Neural cell (in vitro differentiated cells): ENCODE measurements around the gene PRICKLE3. TPM values are rescaled to one million over a fixed set of nuclear protein-coding genes. Genes with fewer than 3 reads are reported as not detected.
"Not testable (repeated sequence)": the region's sequence is repeated elsewhere in the genome, so short reads cannot be mapped to it uniquely, and the experiment has no call there.

Experiments
- H2AFZ ChIP-seq: fragments of 200-600, 300-800 bp; sonication (generic), shearing (Covaris generic); 2 replicates; pipeline ENCODE4 v1.6.0; 2014; ENCODE audit warnings: low read depth, mild to moderate bottlenecking, antibody characterized with exemption, low read length, moderate library complexity
- H3F3A ChIP-seq: fragments of 200-600 bp; shearing (Covaris generic); 2 replicates; pipeline ENCODE4 v1.6.1; 2016; ENCODE audit warnings: mild to moderate bottlenecking, moderate library complexity, mixed read lengths, antibody characterized with exemption, low read length; ENCODE audit not compliant: insufficient read depth, poor library complexity, severe bottlenecking
- H3K27ac ChIP-seq: fragments of 200-600, 300-800 bp; sonication (generic), shearing (Covaris generic); 2 replicates; pipeline ENCODE4 v1.5.1; 2014; ENCODE audit warnings: mild to moderate bottlenecking, low read length, moderate library complexity
- H3K27me3 ChIP-seq: fragments of 300-800, 200-600 bp; sonication (generic), shearing (Covaris generic); 2 replicates; pipeline ENCODE4 v1.6.0; 2014; ENCODE audit warnings: mild to moderate bottlenecking, low read depth, low read length, moderate library complexity; ENCODE audit not compliant: insufficient read depth
- H3K36me3 ChIP-seq: fragments of 300-800, 200-600 bp; sonication (generic), shearing (Covaris generic); 2 replicates; pipeline ENCODE4 v1.5.1; 2014; ENCODE audit warnings: mild to moderate bottlenecking, antibody characterized with exemption, low read length, moderate library complexity; ENCODE audit not compliant: insufficient read depth
- H3K4me2 ChIP-seq: fragments of 300-800, 200-600 bp; sonication (generic), shearing (Covaris generic); 2 replicates; pipeline ENCODE4 v1.6.0; 2014; ENCODE audit warnings: mild to moderate bottlenecking, low read length
- H3K4me3 ChIP-seq: fragments of 300-800, 200-600 bp; sonication (generic), shearing (Covaris generic); 2 replicates; pipeline ENCODE4 v1.5.1; 2014; ENCODE audit warnings: mild to moderate bottlenecking, low read length, moderate library complexity
- H3K79me2 ChIP-seq: fragments of 200-600 bp; shearing (Covaris generic); replicated peaks from 2 replicates; pipeline ENCODE4 v1.6.0; 2014; ENCODE audit warnings: mild to moderate bottlenecking, low read length, moderate library complexity; ENCODE audit not compliant: insufficient read depth
- H3K9ac ChIP-seq: fragments of 300-800, 200-600 bp; sonication (generic), shearing (Covaris generic); 2 replicates; pipeline ENCODE4 v1.6.1; 2016; ENCODE audit warnings: mild to moderate bottlenecking, low read length, mixed read lengths
- H3K9me2 ChIP-seq: fragments of 200-600 bp; shearing (Covaris generic); 2 replicates; pipeline ENCODE4 v1.6.1; 2016; ENCODE audit warnings: mild to moderate bottlenecking, low read length, mixed read lengths; ENCODE audit not compliant: insufficient read depth
- H3K9me3 ChIP-seq: fragments of 200-600, 300-800 bp; sonication (generic), shearing (Covaris generic); 2 replicates; pipeline ENCODE4 v1.6.1; 2016; ENCODE audit warnings: mild to moderate bottlenecking, mixed run types, low read length, moderate library complexity, mixed read lengths
- H4K20me1 ChIP-seq: fragments of 200-600 bp; shearing (Covaris generic); 2 replicates; pipeline ENCODE4 v1.6.1; 2016; ENCODE audit warnings: mild to moderate bottlenecking, mixed run types; ENCODE audit not compliant: insufficient read depth
- CTCF ChIP-seq: fragments of 450-650 bp; IDR thresholded peaks from 2 replicates; pipeline ENCODE4 v1.5.1; 2014; ENCODE audit warnings: antibody characterized with exemption, mild to moderate bottlenecking, moderate library complexity; ENCODE audit not compliant: poor library complexity, severe bottlenecking
- EP300 ChIP-seq: fragments of 450-650 bp; conservative IDR thresholded peaks from 2 replicates; pipeline ENCODE4 v1.6.1; 2014; ENCODE audit warnings: antibody characterized with exemption, mild to moderate bottlenecking, moderate library complexity; ENCODE audit not compliant: poor library complexity, severe bottlenecking
- EZH2 ChIP-seq: fragments of 200-600, 300-800 bp; shearing (Covaris generic), sonication (generic); IDR thresholded peaks from 2 replicates; pipeline ENCODE4 v1.6.1; 2014; ENCODE audit warnings: antibody characterized with exemption, low read length, borderline replicate concordance, mild to moderate bottlenecking; ENCODE audit not compliant: insufficient read depth, poor library complexity, severe bottlenecking
- MXI1 ChIP-seq: fragments of 450-650 bp; conservative IDR thresholded peaks from 2 replicates; pipeline ENCODE4 v1.6.1; 2014; ENCODE audit warnings: antibody characterized with exemption, mild to moderate bottlenecking; ENCODE audit not compliant: poor library complexity, severe bottlenecking
- POLR2AphosphoS5 ChIP-seq: IDR thresholded peaks from 2 replicates; pipeline ENCODE4 v1.6.1; 2012
- RAD21 ChIP-seq: fragments of 450-650 bp; conservative IDR thresholded peaks from 2 replicates; pipeline ENCODE4 v1.6.1; 2014; ENCODE audit warnings: antibody characterized with exemption, mild to moderate bottlenecking, moderate library complexity
- REST ChIP-seq: IDR thresholded peaks from 2 replicates; pipeline ENCODE4 v1.6.1; 2012; ENCODE audit warnings: borderline replicate concordance
- SMC3 ChIP-seq: fragments of 450-650 bp; conservative IDR thresholded peaks from 2 replicates; pipeline ENCODE4 v1.6.1; 2014; ENCODE audit warnings: antibody characterized with exemption, mild to moderate bottlenecking, moderate library complexity; ENCODE audit not compliant: poor library complexity
- TAF1 ChIP-seq: IDR thresholded peaks from 2 replicates; pipeline ENCODE4 v1.6.1; 2012; ENCODE audit warnings: low read depth
- polyA plus RNA-seq: library from polyadenylated mRNA; depleted of rRNA; stranded (reverse); fragments of >200 nt; gene quantifications from 2 replicates; pipeline ENCODE4 v1.2.3, GENCODE V29; 2014

The PRICKLE3 gene
- polyA plus RNA-seq, 1 donor from 2014 or later = 0.45 TPM

GRCh38 chrX:49133759-49134158 lies 52.4 kb downstream of the PRICKLE3 start:
- Histone ChIP-seq H3K9ac (no peak overlapping the region), H4K20me1 (no peaks in the 10 kb centered on the region), H3K79me2 (no peaks in the 10 kb centered on the region), H3F3A (no peaks in the 10 kb centered on the region), H3K9me3 (no peaks in the 10 kb centered on the region), H2AFZ (no peak overlapping the region), H3K27ac (no peak overlapping the region), H3K9me2 (no peaks in the 10 kb centered on the region), H3K4me2 (no peak overlapping the region), H3K27me3 (no peaks in the 10 kb centered on the region), H3K36me3 (no peaks in the 10 kb centered on the region), H3K4me3 (no peak overlapping the region)
- TF ChIP-seq REST = no peak
- TF ChIP-seq SMC3 = no peak
- TF ChIP-seq RAD21 = no peak
- TF ChIP-seq TAF1 = no peak
- no peak for TF ChIP-seq POLR2AphosphoS5
- no peak for TF ChIP-seq CTCF
- TF ChIP-seq EP300 = no peak
- TF ChIP-seq EZH2 = no peak
- TF ChIP-seq MXI1 = no peak

GRCh38 chrX:49132275-49132674 lies 53.9 kb downstream of the PRICKLE3 start:
- H3K9me3 ChIP-seq, H3K4me2 ChIP-seq, H3K4me3 ChIP-seq, H3K9ac ChIP-seq, H3K36me3 ChIP-seq, H3K27me3 ChIP-seq, H3F3A ChIP-seq, H3K27ac ChIP-seq, H2AFZ ChIP-seq, H4K20me1 ChIP-seq, H3K9me2 ChIP-seq, H3K79me2 ChIP-seq: not testable (repeated sequence)

- Histone ChIP-seq H3K4me3 (no peak overlapping the region), H3K4me2 (no peak overlapping the region), H4K20me1 (no peaks in the 10 kb centered on the region), H3K27ac (no peak overlapping the region), H3K9me2 (no peaks in the 10 kb centered on the region), H3K79me2 (no peaks in the 10 kb centered on the region), H2AFZ (no peak overlapping the region), H3K9me3 (no peaks in the 10 kb centered on the region), H3K27me3 (no peaks in the 10 kb centered on the region), H3F3A (no peaks in the 10 kb centered on the region), H3K36me3 (no peaks in the 10 kb centered on the region), H3K9ac (no peak overlapping the region)
- TF ChIP-seq EP300 (no peak), SMC3 (no peak), POLR2AphosphoS5 (no peak), MXI1 (no peak), TAF1 (no peak)
These were observed 56.7 kb downstream of the PRICKLE3 start for GRCh38 chrX:49129427-49129826.

GRCh38 chrX:49127742-49128258 lies 58.4 kb downstream of the PRICKLE3 start:
- not testable (repeated sequence) for H3K4me3 ChIP-seq, H3F3A ChIP-seq, H3K27me3 ChIP-seq, H3K27ac ChIP-seq, H2AFZ ChIP-seq, H3K36me3 ChIP-seq, H4K20me1 ChIP-seq, H3K79me2 ChIP-seq, H3K4me2 ChIP-seq, H3K9me3 ChIP-seq, H3K9ac ChIP-seq, H3K9me2 ChIP-seq
